ENCODE measurements around the gene UPP1.
A peak's percentile ranks its signal among the peaks of the same experiment; 100 is the strongest.

The UPP1 gene

DNA sequence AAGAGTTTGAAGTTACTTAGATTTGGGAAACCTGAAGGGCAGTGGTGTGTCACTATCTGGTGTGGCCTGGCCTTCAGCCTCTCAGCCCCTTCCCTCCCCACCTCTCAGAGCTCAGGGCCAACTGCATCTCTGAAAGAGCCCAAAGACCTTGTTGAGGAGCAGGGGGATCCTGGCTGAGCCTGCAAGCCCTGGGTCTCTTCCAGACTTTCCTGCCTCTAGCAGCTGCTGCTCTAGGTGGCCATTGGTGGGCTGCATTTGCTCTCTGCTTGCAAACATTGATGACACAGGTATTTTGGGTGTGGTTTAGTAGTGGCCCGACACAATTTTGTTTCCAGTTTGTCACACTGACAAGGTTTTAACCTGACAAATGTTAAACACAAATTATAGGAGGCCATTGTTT lies 3.1 kb upstream of the UPP1 start:
- DNase-seq (ENCODE audit: low spot score), result no peak

DNA sequence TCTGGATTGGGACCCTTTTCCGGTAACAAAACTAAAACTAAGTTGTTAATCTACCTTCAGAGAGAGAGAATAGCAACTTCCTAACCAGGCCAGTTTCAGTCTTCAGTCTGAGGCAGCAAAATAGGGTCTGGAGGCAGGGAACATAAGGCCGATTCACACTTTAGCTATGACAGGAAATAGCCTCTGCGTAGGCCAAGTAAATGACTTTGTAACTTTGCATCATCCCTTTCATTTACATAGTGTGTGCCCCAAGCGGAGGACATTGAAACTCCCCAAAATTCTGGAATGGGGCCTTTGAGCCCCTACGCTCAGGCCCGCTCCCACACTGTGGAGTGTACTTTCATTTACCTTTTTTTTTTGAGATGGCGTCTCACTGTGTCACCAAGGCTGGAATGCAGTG lies 1.7 kb upstream of the UPP1 start:
- no peak for DNase-seq (ENCODE audit: low spot score)

DNA sequence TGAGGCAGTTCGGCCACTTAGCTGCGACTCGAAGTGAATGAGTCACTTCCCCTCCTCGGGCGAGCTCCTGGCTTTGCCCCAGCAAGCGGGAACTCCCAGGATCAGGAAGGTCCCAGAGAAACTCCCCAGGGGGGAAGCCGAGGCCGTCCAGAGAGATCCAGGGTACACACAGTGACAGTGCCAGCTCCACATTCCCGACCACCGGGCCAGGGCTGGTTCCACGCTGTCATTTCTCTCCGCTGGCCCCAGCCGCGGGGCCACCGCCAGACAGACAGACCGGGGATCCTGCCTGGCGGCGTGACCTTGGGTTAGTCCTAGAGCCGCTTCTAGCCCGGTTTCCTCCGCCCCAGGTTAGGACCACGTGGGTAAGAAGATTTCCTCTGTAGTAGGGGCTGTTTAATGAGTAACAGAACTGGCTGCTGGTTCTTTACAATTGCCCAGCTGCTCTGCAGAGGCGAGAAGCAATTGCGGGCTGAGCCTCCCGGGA lies 463 bp upstream of the UPP1 start:
- no peak for DNase-seq (ENCODE audit: low spot score)

DNA sequence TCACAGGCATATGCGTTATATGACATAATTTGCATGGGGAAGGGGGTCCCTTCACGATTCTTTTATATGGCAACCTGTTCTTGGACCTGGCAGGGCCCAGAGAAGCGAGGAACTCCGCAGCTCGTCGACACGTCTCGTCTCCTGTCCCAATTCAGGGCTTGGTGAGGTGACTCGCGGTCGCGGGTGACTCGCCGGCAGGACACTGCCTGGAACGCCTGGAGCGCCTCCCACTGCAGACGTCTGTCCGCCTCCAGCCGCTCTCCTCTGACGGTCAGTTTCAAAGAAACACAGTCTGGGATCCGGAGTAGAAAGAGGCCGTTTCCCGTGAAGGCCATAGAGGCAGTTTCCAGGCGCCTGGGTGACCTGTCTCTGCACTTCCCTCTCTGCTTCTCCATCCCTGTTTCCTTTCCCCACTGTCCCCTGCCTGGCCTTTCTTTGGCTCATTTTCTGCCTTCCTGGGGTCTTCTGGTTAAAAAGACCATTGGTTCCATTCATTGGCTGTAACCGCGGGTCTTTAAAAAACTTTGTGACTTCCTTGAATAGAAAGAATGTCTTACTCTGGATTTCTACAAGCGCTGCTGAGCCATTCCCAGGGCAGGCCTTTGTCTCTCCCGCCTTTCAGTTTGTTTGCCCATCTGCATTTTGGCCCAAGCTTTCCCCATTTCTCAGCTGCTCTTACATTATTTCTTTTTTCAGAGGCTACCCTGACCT lies 1.2 kb downstream of the UPP1 start:
- no peak for DNase-seq (ENCODE audit: low spot score)

DNA sequence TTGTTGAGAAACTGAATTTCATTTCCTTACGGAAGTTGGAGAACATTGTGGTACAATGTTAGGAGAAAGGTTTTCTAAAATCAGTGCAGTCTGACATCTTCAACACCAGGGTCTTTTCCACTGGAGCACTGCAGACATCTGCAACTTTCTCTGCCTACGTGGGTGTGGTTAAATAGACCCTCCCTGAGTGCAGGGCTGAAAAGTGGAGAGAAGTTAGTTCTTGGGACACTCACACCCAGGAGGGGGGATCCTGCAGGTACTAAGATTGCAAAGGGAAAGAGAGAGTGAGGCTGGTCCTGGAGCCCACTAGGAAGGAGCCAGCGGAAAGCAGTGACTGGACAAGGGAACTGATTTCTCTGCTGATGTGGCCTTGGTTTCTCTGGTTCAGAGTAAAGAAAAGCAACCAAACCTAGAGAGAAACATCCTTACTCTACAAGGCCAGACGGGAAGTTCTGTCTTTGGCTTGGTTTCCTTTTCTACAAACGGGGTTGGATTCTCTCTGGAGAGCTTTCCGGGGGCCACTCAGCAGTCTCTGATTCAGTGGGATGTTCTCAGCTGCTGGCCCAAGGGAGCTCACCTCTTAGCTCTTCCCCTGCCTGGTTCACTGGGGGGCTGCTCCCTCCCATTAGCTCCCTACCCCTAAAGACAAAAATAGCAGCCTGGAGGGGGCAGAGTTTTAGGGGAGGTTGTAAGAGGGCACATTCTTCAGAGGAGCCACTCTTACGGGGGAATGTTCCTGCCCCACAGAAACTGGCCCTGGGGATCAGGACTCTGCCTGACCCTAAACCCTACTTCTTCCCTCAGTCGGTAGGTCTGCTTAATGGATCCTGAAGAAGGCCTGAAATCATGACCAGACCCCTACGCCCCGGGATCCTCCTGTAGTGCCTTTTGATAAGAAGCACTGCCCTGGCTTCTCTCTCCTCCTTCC lies 2.7 kb downstream of the UPP1 start:
- no peak for DNase-seq (ENCODE audit: low spot score)

DNA sequence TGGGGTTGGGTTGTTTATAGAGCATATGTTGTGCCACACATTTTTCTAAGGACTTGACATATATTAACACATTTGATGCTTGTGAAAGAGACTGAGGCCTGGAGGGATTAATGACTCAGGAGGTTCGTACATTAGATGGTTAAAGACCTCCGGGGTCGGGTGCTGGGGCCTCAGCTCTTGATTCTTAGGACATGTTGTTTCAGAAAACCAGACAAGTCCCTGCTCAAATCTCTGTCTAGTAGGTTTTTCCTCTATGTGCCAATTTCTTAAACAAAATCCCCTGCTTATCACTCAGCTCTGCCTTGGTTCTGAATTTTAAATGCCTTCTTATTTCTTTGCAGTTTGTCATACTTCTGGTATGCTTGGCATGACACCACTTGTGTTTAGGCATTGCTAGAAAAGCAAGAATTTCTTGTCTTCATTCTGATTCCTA lies 5.8 kb downstream of the UPP1 start:
- no peak for DNase-seq (ENCODE audit: low spot score)

DNA sequence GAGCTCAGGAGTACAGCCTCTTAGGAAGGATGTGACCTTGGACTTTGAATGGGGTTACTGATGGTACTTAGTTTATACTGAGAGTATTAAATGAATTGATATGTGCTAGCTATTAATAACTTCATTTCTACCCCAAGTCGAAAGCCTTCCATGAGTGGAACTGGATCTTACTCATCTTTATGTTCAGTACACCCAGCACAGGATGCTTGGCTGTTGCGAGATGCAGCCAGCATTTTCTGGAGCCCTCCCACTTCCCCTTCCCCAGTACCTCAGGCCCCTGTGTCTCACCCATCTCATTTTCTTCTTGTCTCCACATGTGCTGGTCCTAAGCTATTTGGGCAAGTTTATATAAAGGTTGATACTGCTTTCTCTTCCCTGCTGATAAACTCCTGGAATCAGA lies 7.2 kb downstream of the UPP1 start:
- no peak for DNase-seq (ENCODE audit: low spot score)

DNA sequence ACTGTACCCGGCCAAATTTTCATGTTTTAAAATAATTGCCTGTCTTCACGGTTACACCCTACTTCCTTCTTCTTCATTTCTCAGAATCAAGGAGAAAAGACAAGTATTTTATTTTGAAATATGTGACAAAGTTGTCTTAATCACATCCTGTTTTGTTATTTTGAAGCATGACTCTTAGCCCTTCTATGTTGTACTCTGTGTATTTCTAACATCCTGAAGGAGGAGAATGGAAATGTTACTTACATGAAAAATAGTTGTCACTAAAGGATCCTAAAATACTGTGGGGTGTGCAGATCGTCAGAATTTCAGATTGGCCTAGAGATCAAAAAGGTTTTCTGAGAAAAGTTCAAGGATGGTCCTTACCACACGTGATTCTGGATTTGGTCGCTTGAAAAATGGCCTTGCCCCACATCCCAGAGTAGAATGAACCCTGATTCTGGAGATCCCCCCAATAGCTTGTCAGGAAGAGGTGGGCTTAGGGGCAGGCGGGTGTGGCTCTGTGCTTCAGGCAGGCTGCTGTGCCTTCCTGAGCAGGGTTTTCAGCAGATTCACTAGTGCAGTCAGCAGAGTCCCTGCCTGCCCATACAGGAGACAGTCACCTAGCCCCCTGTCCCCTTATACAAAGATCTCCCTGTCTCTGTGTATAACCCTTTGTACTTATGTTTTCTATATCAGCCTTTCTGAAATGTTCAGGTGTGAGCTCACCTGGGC lies 8.6 kb downstream of the UPP1 start:
- no peak for DNase-seq (ENCODE audit: low spot score)

DNA sequence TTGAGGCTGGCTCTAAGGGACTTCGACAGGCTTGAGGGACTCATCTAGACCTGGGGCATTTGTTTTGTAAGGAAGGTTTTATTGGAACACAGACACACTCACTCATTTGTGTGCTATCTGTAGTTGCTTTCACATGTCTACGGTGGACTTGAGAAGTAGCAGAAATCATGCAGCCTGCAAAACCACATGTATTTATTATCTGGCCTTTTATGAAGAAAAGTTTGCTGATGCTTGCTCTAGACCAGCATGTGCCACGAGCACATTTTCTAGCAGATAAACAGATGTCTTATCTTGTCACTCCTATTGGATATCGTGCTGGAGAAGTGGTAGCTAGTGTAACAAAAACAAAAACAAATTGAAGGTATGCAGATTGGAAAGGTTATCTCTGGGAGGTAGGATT lies 9.8 kb downstream of the UPP1 start:
- DNase-seq (ENCODE audit: low spot score), result no peak

DNA sequence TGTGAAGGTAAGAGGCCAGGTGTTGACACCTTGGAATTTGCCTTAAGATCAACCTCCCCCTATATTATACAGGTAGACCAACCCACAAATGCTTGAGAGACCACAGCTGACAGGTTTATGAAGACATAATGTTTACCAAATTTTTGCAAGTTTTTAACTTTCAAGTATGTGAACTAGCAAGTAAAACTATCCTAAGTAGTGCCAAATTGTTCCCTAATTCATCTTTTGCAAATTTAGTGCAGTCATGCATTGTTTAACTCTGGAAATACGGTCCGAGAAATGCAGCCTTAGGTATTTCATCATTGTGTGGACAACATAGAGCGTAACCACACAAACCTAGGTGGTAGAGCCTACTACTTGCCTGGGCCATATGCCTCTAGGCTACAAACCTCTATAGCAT lies 10.7 kb downstream of the UPP1 start:
- no peak for DNase-seq (ENCODE audit: low spot score)

DNA sequence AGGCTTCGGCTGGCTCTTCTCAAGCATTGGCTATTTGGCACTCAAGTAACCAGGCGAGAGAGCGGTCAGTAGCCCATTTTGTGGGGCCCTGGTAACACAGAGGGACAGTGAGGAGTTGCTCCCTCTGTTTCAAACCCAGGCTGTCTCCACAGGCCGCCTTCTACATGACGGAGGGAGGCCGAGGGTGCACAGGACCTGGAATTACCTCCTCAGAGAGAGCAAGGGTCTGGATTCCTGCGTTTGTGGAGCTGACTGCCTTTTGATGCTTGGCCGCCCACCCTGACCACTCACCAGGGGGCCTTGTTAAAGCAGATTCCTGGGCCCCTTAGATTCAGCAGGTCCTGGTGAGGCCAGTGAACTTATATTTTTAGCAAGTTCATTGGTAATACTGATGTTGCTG lies 12.3 kb downstream of the UPP1 start:
- no peak for DNase-seq (ENCODE audit: low spot score)

DNA sequence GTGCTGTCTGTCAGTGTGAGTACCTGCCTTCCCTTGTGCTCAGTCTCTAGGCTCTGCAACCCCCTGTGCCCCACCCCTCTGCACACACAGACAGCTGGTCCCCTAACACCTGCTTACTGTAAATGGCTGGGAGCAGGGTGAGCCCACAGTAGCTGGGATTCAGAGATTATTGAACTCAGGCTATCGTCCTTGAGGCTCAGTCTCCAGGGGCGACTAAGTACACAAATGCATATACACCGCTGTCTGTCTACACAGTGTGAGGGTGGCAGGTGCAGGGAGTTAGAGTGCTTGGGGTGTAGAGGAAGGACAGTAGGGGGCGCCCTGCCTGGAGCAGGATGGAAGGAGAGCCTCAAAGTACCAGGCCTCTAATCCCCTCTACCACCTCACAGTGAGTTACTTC lies 12.9 kb downstream of the UPP1 start:
- DNase-seq (ENCODE audit: low spot score), result no peak

DNA sequence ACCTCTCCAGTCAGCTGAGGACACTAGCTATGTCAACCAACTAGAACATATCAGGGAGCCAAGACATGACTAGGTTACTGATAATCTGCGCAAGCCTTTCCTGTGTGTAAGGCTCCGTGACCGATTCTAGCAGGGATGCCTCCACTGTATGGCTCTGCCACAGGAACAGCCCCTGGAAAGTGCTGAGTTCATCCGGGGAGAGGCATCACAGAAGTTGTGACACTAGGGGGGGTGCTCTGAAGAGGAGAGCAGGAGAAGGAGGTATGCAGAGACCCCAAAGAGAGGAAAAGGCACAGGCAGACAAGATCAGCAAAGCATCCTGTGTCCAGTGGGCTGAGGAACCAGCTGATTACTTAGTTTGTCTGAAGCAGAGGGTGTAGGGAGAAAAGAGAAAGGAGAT lies 13.5 kb downstream of the UPP1 start:
- no peak for DNase-seq (ENCODE audit: low spot score)

DNA sequence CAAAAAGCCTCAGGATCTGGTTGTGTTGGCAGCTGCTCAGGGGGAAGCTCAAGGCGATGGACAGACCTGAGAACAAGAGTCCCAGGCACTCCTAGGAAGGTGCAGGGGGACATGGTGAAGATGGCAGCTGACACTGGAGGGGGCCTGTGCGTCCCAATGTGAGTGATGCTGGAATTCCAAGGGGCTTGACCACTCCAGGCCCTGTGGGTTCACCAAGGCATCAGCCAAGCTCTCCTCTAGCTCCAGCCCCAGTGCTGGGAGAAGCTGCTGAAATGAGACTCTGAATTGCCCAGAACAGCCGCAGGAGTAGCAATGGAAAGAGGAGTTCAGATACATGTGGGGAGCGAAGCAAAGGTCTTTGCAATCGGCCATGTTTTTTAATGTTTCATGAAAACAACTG lies 16.0 kb downstream of the UPP1 start:
- DNase-seq (ENCODE audit: low spot score), result no peak

DNA sequence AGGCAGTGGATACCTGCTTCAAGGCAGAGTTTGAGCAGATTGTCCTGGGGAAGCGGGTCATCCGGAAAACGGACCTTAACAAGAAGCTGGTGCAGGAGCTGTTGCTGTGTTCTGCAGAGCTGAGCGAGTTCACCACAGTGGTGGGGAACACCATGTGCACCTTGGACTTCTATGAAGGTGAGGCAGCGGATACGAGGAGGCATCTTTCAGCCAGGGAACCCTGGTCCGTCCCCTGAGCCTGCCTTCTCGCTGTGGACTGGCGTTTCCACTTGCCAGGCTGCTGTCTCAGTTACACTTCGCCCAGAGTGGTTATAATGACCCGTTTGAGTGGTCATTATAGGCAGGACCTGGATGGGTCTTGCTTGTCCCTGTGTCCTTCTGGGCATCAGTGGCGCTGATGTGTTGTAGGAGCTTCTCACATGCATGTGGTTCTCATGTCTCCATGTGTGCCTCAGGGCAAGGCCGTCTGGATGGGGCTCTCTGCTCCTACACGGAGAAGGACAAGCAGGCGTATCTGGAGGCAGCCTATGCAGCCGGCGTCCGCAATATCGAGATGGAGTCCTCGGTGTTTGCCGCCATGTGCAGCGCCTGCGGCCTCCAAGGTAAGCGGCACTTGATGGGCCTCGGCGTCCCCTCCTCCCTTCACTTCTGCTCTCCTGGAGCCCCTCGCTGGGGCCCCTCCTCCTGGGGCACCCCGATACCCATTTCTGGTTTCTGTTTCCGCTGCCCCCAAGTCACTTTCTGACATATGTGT lies 18.0 kb downstream of the UPP1 start:
- DNase-seq (ENCODE audit: low spot score), result no peak

DNA sequence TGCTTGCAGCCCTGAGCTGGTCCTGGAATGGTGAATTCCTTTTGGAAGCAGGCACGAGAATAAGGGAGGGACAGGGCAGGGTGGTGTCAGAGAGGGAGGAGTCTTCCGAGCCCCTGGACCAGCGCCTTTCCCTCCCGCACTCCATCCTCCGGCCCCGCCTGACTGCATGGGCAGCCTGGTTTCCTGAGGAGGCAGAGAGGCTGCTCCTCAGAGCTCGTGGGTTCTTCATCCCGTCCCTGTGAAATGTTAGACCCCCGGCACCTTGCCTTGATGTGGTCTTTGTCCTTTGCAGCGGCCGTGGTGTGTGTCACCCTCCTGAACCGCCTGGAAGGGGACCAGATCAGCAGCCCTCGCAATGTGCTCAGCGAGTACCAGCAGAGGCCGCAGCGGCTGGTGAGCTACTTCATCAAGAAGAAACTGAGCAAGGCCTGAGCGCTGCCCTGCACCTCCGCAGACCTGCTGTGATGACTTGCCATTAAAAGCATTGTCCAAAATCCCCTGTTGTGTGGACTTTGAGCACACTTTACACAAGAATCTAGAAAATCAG lies 18.9 kb downstream of the UPP1 start:
- DNase-seq (ENCODE audit: low spot score), result no peak

DNA sequence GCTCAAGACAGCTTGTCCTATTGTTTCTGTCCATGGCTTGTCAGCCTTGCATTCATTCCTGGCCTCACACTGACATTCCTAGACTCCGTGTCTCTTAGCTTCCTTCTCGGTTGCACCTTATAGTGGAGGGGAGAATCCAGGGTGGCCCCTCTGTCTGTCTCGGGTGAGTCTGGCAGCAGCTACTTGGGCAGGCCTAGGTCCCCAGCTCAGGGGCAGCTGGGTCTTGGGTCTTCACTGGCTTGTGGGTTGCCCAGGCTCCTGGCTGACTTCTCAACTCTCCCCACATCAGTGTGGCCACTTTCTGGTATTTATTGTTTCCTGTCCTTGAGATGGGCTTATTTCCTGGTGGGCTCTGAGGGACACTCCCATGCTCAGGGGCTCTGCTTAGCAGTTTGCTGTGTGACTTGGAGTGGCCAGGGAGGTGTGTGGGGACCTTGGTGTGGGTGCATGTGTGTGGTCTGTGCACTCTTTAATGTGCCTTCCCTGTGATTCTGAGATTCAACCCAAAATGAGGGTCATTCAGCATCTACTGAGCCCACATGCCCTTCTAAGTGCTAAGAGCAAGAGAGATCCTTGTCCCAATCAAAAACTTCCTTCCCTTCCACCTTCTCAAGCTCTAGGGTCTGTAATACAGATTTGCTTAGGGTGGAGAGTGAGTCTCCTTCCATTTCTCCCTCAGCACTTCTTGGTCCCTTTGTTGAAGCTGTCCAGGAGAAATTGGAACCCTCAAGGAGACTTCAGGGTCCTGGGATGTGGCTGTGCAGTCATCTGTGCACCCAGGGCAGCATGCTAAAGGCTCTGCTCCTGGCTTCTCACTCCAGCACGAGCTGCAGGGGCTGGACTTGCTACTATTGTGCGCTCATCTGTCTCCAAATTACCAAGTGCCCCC lies 20.1 kb downstream of the UPP1 start:
- no peak for DNase-seq (ENCODE audit: low spot score)

DNA sequence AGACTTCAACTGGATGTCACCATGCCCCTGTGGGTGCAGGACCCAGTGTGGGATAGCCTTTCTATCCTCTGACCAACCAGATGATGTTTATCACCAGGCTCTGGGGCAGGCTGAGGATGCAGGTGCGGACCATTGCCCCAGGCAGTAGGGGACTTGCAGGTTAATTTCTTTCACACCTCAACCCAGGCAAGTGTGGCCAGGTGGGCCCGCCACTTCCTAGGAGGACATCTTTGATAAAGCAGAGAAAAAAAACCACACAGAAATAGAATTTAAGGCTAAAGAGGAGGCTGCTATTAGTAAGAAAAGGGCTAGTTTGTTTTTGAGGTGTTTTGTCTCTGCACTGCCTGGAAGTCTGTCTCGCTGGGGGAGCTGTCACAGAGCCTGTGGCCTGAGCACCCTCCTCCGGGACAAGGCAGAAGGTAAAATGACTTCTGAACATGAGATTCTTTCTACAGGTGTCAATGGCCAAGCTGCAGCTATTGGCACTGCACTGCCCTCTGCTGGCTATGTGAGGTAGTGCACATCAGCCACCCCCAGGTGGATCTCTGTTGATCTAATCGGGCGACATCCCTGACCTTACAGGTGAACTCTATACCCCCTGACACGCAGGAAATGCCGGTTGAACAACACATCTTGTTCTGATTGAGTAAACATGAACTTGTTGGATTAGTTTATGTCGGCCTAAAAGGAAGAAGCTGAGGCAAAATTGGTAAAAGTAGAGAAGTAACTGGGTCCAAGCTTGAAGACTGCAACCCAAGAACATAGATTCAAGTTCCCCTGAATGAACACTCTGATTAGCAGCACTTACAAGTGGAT lies 21.0 kb downstream of the UPP1 start:
- peak; percentile 68 for DNase-seq (ENCODE audit: low spot score)

DNA sequence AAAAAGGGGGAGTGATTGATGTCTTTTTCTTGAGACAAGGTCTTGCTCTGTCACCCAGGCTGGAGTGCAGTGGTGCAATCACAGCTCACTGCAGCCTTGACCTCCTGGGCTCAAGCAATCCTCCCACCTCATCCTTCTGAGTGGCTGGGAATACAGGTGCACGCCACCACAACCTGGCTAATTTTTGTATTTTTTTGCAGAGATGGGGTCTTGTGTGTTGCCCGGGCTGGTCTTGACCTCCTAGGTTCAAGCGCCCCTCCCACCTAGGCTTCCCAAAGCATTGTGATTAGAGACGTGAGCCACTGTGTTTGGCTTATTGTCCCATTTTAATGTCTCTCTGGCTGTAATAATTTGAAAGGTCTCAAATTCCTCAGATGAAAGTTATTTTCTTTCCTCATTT lies 21.8 kb downstream of the UPP1 start:
- no peak for DNase-seq (ENCODE audit: low spot score)

DNA sequence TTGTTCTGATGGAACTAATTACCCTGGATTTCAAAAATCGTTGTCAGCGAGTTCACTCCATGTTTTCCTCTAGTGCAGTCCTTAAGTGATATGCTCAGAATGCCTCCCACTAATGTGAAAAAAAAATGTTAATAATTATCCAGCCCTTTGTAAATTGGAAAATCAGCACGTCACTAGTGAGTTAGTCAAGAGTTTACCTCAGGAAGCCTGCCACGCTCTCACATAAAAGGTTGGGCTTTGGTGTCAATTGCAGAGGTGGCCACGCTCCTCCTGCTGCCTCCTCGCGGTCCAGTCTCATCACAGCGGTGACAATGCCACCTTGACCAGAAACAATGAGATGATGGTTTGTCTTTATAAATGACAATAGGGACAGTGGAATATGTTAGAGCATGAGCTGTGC lies 22.5 kb downstream of the UPP1 start:
- DNase-seq (ENCODE audit: low spot score), result no peak

Data from hematopoietic multipotent progenitor cell treated with erythropoietin and hydrocortisone succinate and interleukin-3 and kit ligand, for 17 days (in vitro differentiated cells).